CD4-positive, alpha-beta T cell treated with Interleukin-1 beta for 1 hour (primary cell): Measurements from ENCODE around the gene CRACR2B.

Experiments
- DNase-seq, 2 donors: peaks; one replicate each; pipeline ENCODE4 v3.0.0-alpha.2; 2020 to 2022

The CRACR2B gene

DNA sequence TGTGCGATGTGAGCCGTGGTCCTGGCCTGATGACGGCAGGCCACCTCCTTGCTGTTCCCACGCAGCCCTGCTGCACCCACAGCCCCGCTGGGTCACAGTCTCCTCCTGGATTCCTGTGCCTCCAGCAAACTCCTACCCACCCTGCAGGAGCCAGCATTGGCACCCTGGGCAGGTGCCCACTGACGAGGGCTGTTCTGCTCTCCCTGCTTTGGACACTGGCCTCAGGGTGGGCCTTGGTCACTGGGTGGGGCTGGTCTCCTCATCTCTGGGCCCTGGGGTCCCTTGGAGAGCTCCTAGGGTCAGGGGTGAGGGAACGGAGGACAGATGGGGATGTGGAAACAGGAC is 27.6 kb downstream of the CRACR2B start:
- no peak for DNase-seq

- DNase-seq = no peak
These were observed 28.1 kb downstream of the CRACR2B start for GRCh38 chr11:855796-856195.

- DNase-seq = no peak
These were observed 28.7 kb downstream of the CRACR2B start for GRCh38 chr11:856397-856796.

DNA sequence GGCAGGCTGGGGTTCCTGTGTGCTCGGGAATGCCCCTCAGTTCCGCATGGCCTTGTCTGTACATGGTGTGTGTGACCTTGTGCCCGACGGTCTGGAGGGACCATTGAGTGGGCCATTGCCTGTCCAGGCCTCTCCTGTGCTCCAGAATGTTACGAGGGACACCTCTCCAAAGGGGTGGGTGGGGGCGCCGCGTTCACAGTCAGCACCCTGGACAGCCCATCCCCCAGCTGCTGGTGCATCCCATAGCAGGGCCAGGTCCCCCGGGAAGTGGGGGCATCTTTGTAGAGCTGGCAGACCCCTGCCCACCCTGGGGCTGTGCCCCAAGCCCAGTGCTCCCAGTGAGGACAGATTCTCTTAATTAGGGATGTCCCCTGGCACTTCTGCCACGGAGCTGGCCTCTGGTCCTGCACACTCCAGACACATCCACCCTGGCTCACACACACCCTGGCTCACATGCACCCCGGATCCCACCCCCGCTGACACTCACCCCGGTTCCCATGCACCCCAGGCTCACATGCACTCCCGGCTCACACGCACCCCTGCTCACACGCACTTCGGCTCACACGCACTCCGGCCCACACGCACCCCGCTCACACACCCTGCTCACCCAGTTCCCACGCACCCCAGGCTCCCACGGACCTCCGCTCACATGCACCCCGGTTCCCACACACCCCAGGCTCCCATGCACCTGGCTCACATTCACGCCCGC is 30.5 kb downstream of the CRACR2B start:
- DNase-seq = no peak

GRCh38 chr11:858762-859339 is 31.1 kb downstream of the CRACR2B start:
- no peak for DNase-seq

- DNase-seq = no peak
These were observed 31.8 kb downstream of the CRACR2B start for GRCh38 chr11:859394-860131.

DNA sequence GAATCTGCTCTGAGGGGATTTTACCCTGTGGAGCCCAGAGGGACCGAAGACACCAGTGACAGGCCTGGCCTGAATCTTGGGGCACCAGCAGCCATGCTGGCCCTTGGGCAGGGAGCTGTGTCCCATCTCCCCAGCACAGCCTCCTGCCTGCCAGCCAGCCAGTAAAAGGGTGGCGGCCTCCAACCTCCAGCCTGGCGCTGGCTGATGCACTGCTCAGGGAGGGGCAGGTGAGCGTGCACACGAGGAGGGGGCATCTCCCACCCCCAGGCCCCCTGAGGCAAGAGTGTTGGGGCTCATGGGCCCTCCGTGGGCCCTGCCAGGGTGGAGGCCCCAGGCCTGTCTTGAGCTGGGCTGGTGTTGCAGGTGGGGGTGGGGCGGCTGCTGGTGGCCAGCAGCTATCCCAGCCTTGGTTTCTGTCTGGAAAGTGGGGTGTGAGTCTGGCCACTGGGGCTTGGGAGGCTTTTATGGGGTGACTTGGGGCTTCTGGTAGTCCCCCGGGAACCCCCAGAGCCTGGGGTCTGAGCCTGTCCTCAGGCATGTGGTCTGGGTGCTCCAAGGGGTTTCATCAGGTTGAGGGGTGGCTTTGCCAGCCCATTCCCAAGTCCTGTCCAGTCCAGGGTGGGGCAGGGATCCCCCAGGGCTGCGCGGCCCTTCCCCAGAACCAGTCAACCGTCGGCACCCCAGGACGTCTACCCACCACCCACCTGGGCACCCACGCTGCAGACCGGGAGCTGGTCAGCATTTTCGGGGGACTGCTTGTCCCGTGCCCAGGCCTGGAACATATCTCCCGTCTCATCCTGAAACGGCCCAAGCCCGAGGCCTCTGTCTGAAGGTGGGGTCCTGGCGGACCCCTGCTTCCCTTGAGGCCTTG is 32.8 kb downstream of the CRACR2B start:
- no peak for DNase-seq

DNA sequence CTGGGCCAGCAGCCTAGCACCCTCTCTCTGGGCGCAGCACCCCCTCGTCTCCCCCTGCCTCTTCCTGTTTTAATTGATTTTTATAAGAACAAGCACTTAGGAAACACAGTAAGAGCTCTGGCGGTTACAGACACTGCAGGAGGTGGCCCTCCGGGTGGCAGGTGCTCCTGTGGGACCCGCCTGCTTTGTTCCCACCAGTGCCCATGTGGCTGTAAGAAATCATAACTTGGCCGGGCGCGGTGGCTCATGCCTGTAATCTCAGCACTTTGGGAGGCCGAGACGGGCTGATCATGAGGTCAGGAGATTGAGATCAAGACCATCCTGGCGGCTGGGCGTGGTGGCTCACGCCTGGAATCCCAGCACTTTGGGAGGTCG is 33.4 kb downstream of the CRACR2B start:
- no peak for DNase-seq

- no peak for DNase-seq
These were observed 34.5 kb downstream of the CRACR2B start for GRCh38 chr11:862081-862661.

DNA sequence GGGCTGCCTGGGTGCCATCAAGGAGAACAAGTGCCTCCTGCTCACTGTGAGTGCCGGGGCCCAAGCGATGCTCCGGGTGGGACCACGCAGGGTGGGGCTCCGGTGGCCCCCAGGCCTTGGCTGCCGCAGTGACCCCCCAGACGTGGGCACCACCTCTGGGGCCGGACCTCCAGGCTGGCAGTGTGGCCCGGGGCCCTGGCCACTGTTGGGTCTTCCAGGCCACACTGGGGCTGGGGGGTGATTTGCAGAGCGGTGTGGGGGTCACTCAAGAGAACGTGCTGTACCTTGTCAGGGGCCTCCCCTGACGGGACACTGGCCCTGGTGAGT is 34.9 kb downstream of the CRACR2B start:
- DNase-seq = no peak

GRCh38 chr11:863023-863909 is 35.5 kb downstream of the CRACR2B start:
- DNase-seq = no peak

GRCh38 chr11:863910-864827 is 36.5 kb downstream of the CRACR2B start:
- no peak for DNase-seq

GRCh38 chr11:864898-865297 is 37.2 kb downstream of the CRACR2B start:
- no peak for DNase-seq

- no peak for DNase-seq
These were observed 38.0 kb downstream of the CRACR2B start for GRCh38 chr11:865462-866430.

DNA sequence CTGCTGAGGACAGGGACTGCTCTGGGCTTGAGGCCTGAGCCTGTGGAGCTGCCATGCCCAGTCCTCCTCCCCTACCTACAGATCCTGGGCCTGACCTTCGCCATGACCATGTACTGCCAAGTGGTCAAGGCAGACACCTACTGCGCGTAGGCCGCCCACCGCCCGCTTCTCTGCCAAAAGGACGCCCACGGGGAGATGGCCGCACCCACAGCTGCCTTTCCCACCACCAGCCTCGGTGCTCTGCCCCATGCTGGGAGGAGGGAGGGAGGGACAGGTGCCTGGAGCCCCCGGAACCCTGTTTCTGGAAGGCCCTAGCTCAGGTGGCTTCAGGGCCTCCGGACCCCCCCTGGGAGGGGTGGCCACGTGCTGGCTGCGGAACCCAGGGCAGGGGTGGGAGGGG is 38.8 kb downstream of the CRACR2B start:
- no peak for DNase-seq

DNA sequence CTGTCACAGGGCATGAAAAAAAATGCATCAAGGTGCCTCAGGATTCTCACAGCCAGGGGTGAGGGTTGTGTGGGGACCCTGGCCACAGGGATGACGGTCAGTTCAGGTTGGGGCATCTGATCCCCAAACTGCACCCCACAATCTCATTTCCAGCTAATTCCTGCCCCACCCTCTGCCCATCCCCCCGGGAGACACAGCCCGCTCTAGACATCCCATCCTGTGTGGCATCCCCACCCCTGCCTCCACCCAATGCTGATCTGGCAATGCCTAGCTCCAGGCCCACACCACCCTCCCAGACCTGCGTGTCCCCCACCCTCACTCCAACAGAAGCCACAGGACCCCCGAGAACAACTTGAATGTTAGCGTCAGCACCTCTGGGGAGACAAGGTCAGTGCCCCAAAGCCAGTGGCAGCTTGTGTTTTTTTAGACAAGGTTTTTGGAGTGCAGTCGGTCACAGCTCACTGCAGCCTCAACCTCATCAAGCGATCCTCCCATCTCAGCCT is 40.2 kb downstream of the CRACR2B start:
- DNase-seq = no peak

- no peak for DNase-seq
These were observed 40.7 kb downstream of the CRACR2B start for GRCh38 chr11:868394-868793.

GRCh38 chr11:868802-869201 is 41.1 kb downstream of the CRACR2B start:
- DNase-seq = no peak

DNA sequence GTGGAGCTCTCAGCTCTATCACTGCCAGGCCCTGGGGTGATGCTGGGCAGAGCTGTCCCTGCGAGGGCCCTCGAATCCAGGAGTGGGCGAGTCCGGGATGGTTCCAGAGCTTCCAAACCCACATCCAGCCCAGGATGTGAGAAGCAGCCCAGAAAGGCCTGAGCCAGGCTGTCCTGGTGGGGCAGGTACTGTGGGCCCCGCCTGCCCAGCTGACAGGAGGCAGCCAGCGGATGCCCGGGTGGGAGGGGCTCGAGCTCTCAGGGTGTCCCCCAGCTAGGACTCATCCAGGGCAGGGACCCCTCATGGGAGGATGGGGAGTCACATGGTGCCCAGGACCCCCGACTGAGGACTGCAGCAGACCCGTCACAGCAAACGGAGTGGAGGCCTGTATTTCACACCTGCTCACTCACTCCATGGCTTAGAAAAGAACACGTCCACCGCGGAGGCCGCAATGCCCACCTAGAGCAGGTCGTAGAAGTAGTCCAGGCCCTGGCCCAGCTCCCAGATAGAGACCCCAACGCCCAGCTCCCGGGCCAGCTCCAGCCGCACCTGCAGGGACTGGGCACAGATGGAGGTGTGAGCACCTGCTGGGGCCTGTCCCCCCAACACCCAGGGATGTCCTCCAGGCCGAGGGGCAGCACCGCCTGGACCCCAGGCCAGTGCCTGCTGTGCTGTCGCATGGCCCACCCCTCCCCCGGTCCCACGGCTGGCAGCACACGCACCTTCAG is 41.8 kb downstream of the CRACR2B start:
- no peak for DNase-seq
